Neural cell (in vitro differentiated cells): ENCODE measurements around the gene MINK1.

Source experiments
- CTCF ChIP-seq: fragments of 450-650 bp; IDR thresholded peaks from 2 replicates; pipeline ENCODE4 v1.5.1; 2014; ENCODE audit warnings: antibody characterized with exemption, mild to moderate bottlenecking, moderate library complexity; ENCODE audit not compliant: poor library complexity, severe bottlenecking
- POLR2AphosphoS5 ChIP-seq: IDR thresholded peaks from 2 replicates; pipeline ENCODE4 v1.6.1; 2012
- REST ChIP-seq: IDR thresholded peaks from 2 replicates; pipeline ENCODE4 v1.6.1; 2012; ENCODE audit warnings: borderline replicate concordance

GRCh38 chr17:4808378-4808767, 24.8 kb upstream of the MINK1 start:
- no peak for TF ChIP-seq CTCF
- TF ChIP-seq REST = no peak
- no peak for TF ChIP-seq POLR2AphosphoS5
